ENCODE data around the gene AJAP1. TPM values are rescaled to one million over a fixed set of nuclear protein-coding genes. Genes with fewer than 3 reads are reported as not detected.

AJAP1 gene
- total RNA-seq, 1 experiment from 2014 or later, result not detected

GRCh38 chr1:4697801-4698200, 43.4 kb downstream of the AJAP1 start:
- no peaks in the 10 kb centered on the region for H3K79me2 ChIP-seq (ENCODE audit: low read depth)
- no peak overlapping the region for H3K4me2 ChIP-seq
- H3K36me3 ChIP-seq (ENCODE audit: low read depth), result no peaks in the 10 kb centered on the region
- H4K20me1 ChIP-seq (ENCODE audit: insufficient read depth), result no peaks in the 10 kb centered on the region
- ChIA-PET CTCF (no interaction called here), POLR2A (ENCODE audit: unreplicated experiment) (no interaction called here)
- no peak overlapping the region for H3K27ac ChIP-seq
- H2AFZ ChIP-seq, result no peak overlapping the region
- no peaks in the 10 kb centered on the region for H3F3A ChIP-seq (ENCODE audit: insufficient read depth, low read depth)
- no peak for DNase-seq
- no peaks in the 10 kb centered on the region for H3K9me2 ChIP-seq (ENCODE audit: insufficient read depth)
- no TSS peak for BruUV-seq (replicated peaks)
- H3K4me1 ChIP-seq (replicated peaks; ENCODE audit: insufficient read depth), result no peaks in the 10 kb centered on the region
- H3K9me3 ChIP-seq (ENCODE audit: insufficient read depth, low read depth), result no peaks in the 10 kb centered on the region
- intact Hi-C loops (cut with micrococcal nuclease; ENCODE audit: unreplicated experiment), result no loop called here
- peaks cover 52% of the 10 kb centered on the region for H3K27me3 ChIP-seq (ENCODE audit: insufficient read depth, low read depth)
- H3K4me3 ChIP-seq, result no peak overlapping the region
- TF ChIP-seq EZH2 (IDR thresholded peaks at IDR 0.05; ENCODE audit: low read depth) (no peak), CTCF (conservative IDR thresholded peaks at IDR 0.05) (no peak)

DNA sequence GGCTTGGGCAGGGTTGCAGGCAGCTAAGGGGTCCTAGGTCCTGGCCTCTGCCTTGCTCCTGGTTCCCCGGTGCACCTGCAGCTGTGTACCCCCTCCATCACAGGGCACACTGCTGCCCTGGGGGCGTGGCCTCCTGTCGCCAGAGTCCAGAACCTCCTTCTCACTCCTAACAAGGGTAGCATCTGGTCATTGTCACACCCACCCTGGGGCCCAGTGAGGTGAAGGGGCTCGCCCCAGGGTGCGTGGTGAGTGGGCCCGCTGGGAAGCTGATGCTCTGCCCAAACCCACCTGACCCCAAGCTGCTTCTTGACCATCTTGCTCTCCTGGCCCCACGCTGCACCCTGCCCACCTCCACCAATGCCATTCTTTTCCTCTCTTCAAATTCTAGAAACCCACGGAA, 44.5 kb downstream of the AJAP1 start:
- DNase-seq, result no peak
- Histone ChIP-seq H3K9me3 (ENCODE audit: insufficient read depth, low read depth) (no peaks in the 10 kb centered on the region), H3K4me2 (no peak overlapping the region), H3K27ac (no peak overlapping the region), H3K4me1 (replicated peaks; ENCODE audit: insufficient read depth) (no peaks in the 10 kb centered on the region), H2AFZ (no peak overlapping the region), H3K9me2 (ENCODE audit: insufficient read depth) (no peaks in the 10 kb centered on the region), H4K20me1 (ENCODE audit: insufficient read depth) (no peaks in the 10 kb centered on the region), H3K79me2 (ENCODE audit: low read depth) (no peaks in the 10 kb centered on the region), H3K36me3 (ENCODE audit: low read depth) (no peaks in the 10 kb centered on the region), H3K27me3 (ENCODE audit: insufficient read depth, low read depth) (peaks cover 59% of the 10 kb centered on the region), H3F3A (ENCODE audit: insufficient read depth, low read depth) (no peaks in the 10 kb centered on the region), H3K4me3 (no peak overlapping the region)
- CTCF ChIA-PET, result no interaction called here
- intact Hi-C loops (cut with micrococcal nuclease; ENCODE audit: unreplicated experiment), result no loop called here
- TF ChIP-seq EZH2 (IDR thresholded peaks at IDR 0.05; ENCODE audit: low read depth) (no peak), CTCF (conservative IDR thresholded peaks at IDR 0.05) (no peak)
- BruUV-seq (replicated peaks), result no TSS peak
- POLR2A ChIA-PET (ENCODE audit: unreplicated experiment), result no interaction called here

DNA sequence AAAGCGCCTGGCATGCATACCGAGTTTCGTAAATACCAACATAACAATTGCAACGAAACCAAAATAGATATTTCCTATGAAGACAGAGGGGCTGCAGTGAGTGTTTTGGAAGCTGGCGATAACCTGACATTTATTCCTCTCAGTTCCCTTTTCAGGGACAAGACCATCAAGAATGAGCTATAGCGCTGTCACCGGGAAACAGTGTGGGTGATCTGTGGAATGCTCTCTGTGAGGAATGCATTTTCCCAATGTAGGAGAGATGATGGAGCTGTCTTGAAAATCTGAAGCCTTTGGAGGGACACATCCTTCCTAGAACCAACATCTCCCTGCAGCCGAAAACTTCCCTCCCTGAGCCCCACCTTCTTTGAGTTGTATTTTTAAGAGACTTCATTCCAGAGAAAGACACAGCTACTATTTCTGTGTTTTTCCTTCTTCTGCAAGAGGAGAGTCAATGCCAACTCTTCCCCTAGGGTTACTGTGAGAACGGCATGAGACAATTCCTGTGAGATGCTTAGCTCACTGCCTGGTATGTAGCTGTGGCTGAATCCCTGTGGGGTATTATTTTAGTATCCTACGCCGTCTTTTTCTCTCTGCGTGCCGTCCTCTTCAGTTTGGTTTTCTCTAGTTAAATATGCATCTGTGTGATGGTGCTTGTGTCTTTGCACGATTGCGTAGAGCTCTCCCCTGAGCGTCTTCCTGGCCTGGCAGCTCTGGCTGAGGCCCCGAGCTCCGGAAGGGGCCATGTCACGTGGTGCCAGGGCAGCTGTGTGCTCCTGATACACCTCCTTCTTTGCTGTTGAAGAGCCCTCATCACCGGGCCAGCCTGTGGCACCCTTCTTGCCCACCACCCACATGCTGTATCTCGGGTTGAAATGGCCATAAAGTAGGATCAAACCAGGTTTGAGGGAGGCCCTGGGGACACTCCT, 45.2 kb downstream of the AJAP1 start:
- no TSS peak for BruUV-seq (replicated peaks)
- TF ChIP-seq EZH2 (IDR thresholded peaks at IDR 0.05; ENCODE audit: low read depth) (no peak), CTCF (conservative IDR thresholded peaks at IDR 0.05) (no peak)
- Histone ChIP-seq H3K4me1 (replicated peaks; ENCODE audit: insufficient read depth) (no peaks in the 10 kb centered on the region), H3K4me2 (no peak overlapping the region), H4K20me1 (ENCODE audit: insufficient read depth) (no peaks in the 10 kb centered on the region), H2AFZ (no peak overlapping the region), H3K27me3 (ENCODE audit: insufficient read depth, low read depth) (peaks cover 56% of the 10 kb centered on the region), H3K36me3 (ENCODE audit: low read depth) (no peaks in the 10 kb centered on the region), H3K4me3 (no peak overlapping the region), H3F3A (ENCODE audit: insufficient read depth, low read depth) (no peaks in the 10 kb centered on the region), H3K9me3 (ENCODE audit: insufficient read depth, low read depth) (no peaks in the 10 kb centered on the region), H3K9me2 (ENCODE audit: insufficient read depth) (no peaks in the 10 kb centered on the region), H3K27ac (no peak overlapping the region), H3K79me2 (ENCODE audit: low read depth) (no peaks in the 10 kb centered on the region)
- intact Hi-C loops (cut with micrococcal nuclease; ENCODE audit: unreplicated experiment), result no loop called here
- ChIA-PET POLR2A (ENCODE audit: unreplicated experiment) (no interaction called here), CTCF (no interaction called here)
- no peak for DNase-seq
